Activated CD8-positive, alpha-beta memory T cell treated with anti-CD3 and anti-CD28 coated beads for 4 hours (primary cell): ENCODE results near the gene CTSZ.
"Not testable (repeated sequence)": the region's sequence is repeated elsewhere in the genome, so short reads cannot be mapped to it uniquely, and the experiment has no call there.

Experiments used
- DNase-seq, 2 donors: peaks; one replicate each; pipeline ENCODE4 v3.0.0-alpha.2; 2020; ENCODE audit warnings: low read depth in 2 of 2

CTSZ gene

DNA sequence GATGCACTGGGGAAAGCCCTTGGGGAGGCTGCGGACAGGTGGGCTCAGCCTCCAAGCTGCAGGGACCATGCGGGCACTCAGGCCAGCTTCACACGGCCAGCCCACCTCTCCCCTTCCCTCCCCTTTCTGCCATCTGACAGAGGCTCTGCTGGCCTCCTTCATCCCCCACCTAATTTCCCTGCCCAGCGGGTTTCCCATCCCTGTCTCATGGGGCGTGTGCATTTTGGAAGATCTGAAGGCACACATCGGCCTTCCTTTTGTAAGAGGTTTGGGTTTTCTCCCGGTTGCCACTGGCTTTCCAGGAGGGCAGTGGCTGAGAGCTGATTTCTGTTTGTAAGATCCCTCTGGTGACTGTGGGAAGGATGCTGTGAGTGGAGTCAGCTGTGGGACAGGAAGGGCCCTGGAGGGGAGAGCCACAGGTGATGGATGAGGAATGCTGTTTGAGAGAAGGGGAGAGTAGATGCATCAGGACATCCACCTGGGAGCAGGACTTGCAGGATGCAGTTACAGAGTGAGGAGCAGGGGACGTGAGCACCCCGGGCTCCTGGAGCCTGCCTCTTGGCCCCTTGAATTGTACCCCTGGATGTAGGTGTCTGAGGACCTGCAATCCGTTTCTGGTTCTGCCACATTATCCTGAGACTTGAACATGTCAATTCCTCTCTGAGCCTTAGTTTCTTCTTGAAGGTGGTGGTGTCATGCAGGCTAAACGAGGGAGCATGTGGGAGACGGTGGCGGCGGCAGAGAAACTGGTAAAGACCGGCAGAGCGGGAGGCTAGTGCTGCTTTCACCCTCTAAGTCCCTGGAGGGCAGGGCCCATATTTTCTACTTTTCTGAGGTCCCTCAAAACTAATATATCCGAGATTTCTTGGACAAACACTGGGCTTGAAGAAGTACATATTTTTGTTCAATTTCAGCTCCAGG, 6.2 kb upstream of the CTSZ start:
- DNase-seq, result no peak

DNA sequence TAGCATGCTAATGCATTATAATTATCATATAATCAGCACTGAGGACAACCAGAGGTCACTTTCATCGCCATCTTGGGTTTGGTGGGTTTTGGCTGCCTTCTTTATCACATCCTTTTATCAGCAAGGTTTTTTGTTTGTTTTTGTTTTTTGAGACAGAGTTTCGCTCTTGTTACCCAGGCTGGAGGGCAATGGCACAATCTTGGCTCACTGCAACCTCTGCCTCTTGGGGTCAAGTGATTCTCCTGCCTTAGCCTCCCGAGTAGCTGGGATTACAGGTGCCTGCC, 4.8 kb upstream of the CTSZ start:
- not testable (repeated sequence) for DNase-seq

DNA sequence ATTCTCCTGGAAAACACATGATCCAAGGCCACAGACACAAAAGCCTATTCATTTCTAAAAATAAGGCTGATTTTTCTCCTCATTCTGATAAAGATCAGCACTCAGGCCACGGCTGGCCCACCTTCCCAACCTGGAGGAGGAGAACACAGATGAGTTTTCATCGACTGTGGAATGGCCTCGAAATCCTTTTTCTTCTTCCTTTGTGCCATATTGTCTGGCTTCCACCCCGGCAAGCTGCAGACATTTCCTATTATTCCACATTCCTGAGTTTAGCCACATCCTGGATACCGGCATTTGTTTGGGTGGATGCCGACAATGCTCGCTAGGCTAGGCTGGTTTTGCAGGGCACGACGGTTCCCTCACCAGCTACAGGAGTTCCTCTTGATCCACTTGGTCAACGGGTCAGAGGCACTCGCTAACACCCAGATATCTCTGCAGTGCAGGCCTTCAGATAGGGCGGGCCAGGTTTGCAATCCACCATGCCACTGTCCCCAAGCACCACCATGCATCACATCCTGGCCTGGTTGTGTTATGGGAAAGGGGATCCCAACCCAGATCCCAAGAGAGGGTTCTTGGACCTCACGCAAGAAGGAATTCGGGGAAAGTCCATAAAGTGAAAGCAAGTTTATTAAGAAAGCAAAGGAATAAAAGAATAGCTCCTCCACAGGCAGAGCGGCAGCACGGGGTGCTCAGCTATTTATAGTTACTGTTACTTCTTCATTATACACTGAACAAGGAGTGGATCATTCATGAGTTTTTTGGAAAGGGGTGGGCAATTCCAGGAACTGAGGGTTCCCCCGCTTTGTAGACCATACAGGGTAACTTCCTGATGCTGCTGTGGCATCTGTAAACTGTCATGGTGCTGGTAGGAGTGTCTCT, 4.2 kb upstream of the CTSZ start:
- DNase-seq, result no peak

DNA sequence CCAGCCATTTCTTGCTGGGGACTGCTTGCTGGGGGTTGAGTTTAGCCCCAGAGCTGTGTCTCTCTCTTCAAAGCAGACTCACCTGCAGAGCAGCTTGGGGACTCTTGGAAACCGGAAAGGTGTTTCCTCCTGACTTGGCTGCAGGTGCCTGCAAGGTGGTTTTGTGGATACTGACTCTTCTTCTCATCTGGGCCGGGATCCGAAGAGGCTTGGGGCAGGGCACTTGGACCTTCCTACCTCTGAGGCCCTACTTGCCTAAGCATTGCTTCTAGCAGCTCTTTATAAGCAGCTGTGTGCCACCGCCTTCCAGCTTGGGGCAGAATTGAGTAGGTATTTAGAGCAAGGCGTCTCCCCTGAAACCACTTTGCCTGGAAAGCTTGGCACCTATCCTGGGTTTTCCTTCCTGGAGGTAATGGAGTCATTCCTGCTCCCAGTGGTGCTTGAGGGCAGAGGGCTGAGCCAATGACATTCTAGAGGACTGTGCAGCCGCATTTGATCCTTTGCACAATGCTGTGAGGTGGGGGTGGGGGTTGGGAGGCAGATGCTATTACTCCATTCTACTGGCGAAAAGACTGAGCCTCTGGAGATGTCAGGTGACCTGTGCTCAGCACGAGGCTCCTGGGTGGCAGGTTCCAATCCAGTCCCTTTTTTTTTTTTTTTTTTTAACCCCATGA, 3.4 kb upstream of the CTSZ start:
- DNase-seq, result no peak

DNA sequence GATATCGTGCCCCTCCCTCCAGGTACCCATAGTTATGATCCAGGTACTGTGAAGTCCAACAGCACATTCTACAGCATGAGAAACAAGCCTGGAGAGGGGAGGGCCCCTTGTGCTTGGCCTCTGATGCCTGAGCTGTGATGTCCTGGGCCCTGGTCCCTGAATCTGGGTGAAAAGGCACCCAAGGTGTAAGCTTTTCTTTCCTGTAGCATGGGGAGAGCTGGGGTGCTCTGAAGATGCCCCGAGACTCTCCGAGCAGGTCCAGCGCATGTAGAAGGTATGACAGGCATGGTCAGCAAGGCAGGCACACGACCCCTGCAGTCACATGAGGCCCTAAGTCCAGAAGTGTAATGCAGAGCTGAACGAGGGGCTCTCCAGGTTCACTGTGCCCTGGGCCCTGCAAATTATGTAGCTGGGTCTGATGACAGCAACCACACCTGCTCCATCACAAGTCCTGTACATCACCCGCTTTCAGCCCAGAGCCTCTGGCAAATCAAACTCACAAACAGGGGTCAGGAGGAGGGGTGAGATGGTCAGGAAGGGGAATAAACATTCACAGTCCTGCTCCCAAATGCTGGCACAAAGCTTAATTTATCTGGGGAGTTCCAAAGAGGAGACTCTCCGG, 1.8 kb upstream of the CTSZ start:
- DNase-seq, result no peak

DNA sequence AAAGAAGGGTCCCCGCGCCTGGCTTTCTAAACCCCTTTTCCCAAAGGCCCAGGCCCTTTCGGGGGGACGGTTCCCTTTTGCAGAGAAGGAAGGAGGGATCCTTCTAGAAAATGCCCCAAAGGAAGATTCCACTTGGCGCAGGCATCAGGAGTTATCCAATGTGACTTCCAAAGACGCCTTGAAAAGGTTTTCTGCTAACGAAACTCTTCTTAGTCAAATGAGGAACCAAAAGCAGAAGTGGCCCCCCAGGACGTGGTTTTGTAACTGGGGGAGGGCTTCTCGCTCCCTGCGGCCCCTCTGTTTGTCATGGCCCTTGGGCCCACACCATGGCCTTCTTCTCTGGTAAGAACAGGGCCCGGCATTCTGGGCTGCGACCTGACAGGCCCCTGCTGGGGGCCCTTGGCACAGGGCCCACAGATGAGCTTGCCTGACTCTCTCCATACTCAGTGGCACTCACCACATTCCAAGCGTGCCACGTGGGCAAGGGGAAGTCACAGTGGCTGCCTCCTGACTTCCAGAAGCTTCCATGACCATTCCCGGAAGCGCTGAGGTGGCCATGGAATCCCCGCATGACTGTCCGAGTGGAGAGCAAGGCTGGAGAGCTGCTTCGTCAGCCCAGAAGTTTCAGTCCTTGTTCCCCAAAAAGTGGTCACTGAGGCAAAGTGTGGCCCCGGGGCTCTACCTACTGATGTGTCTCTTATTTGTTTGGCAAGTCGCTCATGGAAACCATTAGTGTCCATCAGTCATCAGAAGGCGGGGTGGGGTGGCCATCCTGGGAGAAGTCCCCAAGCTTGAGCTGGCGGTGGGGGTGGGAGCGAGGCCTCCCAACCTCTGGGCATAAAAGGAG, 834 bp upstream of the CTSZ start:
- DNase-seq, result no peak

DNA sequence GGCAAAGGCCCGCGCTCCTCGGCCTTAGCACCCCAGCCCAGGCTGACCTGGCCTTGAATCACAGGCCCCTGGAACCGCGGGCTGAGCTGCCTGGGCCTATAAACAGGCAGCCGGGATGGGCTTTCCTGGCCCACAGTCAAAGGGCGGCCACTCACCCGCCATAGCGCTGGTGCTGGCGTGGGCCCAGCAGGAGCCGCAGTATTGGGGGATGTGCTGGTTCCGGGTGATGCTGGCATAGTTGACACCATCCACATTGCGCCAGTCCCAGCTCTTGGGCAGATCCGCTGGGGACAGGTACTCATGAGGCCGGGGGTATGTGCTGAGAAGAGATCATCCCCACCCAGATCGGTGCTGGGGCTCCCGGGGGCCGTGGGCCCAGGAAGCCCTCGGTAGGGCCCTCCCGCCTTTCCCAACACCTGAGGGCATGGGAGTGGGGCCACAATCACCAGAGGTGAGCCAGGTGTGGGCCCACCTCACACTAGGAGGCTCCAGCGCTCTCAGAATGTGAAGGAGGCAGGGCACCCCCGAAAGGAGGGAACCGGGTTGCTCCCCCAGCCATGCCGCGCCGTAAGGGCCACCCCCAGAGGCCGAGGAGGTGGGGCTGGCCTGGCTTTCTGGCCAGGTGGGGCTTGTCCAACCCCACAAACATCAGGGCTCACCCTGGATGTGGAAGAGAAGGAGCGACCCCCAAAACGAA, 739 bp downstream of the CTSZ start:
- DNase-seq, result no peak

DNA sequence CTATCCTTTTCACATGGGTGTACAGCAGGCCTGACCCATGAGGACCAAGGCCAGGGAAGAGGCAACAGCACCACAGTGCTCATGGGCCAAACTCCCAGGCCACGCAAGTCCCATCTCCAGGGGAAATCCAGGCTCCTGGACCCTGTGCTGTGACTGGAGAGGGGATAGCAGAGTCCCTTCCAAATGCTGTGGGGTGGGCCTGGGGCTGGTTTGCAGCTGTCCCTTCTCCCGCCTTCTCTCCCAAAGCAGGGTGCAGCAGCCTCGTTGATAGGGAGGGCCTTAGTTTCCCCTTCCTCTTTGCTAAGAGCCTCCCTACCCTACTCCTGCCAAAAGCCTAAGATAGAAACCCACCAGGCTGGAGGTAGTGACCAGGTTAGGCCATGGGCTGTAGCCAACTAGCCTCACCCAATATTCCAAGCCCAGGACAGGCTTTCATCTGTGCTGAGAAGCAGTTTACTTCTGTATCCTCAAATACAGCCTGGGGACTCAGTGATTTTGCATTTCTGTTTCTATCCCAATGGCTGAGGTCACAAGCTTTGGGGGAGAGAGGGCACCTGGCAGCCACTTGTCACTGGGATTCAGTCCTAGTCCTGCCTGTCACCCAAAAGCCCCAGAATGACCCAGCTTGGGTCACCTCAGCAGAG, 1.4 kb downstream of the CTSZ start:
- DNase-seq, result no peak

DNA sequence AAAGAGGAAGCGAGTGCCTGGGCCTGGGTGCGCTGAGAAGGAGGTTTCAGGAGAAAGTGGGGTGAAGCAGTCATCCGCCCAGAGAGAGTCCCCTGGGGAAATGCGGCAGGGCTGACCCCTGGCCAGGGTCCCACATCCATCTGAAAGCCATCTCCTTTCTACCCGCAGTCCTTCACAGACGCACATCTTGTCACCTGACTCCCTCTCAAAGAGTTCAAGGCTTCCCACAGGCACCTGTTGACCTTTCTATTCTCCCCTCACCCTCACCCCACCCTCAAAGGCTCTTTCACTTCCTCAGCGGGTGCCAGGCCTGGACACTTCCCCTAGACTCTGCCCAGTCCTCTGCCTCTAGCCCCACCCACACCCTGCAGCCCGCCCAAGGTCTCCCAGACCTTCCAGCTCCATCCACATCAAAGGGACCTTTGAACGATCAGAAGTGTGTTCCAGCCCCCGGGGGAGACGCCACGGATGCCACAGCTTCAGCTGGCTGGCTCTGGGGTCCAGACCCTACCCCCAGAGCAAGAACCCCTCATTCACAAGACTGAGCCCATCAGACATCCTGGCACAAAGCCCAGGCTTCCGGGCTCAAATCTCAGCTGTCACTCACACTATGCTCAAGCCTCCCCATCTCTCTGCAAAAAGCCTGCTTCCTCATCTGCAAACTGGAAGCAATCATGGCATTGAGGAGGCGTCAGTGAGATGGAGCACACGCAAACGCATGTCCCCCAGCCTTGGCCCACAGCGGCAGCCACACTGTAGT, 2.1 kb downstream of the CTSZ start:
- no peak for DNase-seq

DNA sequence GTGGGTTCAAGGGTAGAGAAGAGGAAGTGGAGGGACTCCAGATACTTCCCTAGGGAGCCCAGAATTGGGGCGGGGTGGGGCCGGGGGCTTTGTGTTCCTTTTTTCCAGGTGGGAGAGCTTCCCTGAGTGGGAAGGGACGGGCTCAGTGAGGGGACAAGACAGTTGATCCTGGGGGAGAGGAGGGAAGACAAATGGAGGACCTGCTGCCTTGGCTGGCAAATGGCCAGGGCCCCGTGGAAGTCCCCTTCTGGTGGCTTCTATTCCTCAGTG, 2.6 kb downstream of the CTSZ start:
- no peak for DNase-seq

DNA sequence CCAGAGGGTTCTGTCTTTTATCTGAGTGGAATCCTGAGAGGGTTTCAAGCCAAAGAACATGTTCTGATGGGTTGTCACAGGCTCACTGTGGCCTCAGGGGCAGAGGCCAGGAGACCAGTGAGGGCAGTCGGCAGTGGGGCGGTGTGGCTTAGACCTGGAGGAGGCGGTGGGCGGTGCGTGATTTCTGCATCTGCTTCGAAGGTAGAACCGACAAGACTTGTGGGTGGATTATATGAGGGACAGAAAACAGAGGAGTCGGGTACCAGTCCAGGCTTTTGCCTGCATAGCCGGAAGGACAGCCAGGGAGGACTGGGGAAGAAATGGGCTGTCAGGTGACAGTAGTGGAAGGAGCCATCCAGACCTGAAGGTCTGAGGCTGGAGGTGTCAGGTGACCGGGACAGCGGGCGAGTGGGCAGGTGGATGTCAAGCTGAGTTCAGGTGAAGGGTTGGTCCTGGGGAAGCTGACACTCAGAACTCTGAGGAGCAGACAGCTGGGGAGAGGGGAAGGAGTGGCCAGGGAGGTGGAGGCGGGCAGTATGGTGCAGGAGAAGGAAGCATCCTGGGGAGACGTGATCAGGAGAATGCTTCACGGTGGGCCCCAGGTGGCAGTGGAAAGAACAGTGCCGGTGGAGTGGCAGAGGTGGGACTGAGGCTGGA, 3.1 kb downstream of the CTSZ start:
- no peak for DNase-seq

DNA sequence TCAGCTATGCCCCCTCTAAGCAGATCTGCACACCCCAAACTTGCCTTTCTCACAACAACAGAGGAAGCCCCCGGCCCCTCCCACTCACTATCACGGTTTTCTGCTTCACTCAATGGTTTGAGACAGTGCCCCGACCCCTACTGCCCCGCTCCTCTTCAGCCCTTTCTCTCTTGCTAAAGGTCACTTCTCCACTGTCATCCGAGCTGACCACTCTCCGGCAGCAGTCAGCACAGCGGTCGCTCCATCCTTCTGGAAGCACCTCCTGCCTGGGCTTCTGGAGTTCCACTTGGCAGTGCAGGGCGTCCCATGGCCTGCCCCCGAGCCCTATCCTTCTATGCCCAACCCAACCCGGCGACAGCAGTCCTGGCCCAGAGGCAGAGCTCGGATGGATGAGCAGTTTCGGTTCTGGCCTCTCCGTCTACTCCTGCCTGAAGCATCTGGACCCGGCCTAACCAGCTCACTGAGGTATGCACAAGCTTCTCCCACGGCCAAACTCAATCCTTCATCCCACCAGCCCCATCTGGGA, 4.1 kb downstream of the CTSZ start:
- DNase-seq, result no peak

DNA sequence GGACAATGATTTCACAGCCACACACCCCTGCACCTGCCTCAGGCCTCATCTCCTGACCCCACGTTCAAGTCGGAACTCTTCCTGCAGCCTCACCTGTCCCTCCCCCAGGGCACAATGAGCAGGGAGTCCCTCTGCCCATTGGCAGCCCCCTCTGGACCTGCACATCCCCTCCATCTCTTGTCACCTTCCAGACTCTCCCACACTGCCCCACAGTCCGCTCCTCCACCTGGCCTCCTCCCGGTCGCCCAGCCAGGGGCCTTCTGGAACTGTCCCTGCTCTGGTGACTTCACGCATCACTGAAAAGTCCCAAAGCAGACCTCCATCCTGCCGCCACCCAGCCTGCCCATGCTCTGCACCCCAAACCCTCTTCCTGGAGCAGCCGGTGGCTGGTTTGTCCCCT, 4.7 kb downstream of the CTSZ start:
- no peak for DNase-seq

DNA sequence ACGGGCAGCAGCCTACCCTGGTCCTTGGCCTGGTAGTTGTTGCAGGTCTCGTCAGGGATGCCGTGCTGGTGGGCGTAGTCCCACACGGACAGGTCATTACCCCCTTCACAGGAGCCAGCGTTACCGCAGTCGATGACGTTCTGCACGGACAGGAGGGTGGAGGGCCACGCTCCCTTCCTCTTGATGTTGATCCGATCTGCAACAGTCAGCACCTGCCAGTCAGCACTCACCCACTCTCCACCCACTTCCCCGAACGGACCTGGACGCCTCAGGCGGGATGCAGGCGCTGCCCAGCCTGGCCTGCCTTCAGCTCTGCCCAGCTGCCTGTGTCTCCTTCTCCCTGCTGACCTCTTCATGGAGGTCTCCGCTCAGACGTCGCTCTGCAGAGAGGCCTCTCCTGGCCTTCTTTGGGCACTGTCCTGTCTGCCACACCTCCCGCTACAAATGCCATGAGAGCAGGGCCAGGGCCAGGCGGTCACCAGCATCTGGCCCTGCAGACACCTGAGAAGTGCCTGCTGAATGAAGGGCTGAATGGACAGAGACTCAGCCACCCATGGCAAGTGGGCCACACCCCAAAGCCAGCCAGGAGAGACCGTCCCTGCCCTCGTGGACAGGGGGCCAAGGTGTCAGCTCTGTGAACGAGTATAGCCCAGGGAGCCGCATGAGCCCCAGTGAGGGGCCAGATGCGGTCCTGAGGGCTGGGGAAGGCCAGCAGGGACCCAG, 5.4 kb downstream of the CTSZ start:
- DNase-seq, result no peak

DNA sequence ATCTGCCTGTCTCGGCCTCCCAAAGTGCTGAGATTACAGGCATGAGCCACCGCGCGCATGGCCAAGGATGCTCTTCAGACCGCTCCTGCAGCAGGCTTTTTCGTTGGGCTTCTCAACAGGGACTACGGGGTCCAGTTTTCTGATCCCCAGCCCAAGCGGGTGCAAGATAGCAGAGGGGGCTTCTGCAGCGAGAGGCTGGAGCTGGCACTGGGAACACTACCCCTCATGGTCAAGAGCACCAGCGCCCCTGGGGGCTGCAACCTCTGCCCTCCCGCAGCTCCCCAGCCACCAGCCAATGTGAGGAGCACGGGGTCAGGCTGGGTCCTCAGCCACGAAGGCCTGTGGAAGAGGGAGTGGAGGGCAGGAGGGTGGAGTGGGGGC, 6.0 kb downstream of the CTSZ start:
- no peak for DNase-seq

DNA sequence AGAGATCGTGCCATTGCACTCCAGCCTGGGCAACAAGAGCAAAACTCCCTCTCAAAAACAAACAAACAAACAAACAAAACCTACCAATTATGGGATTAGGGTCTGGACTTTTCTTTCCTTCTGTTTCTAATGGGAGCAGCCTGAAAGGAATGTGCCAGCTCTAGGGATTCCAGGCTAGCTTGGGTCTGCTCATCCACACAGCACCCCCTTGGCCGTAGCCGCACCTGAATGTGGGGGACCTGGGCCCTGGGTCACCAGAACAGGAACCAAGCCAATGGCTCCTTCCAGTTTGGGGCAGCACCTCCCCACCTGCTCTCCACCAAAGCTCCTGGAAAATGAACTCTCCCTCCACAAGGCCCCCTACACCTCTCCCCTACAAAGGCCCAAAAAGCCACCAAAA, 6.7 kb downstream of the CTSZ start:
- DNase-seq, result no peak

DNA sequence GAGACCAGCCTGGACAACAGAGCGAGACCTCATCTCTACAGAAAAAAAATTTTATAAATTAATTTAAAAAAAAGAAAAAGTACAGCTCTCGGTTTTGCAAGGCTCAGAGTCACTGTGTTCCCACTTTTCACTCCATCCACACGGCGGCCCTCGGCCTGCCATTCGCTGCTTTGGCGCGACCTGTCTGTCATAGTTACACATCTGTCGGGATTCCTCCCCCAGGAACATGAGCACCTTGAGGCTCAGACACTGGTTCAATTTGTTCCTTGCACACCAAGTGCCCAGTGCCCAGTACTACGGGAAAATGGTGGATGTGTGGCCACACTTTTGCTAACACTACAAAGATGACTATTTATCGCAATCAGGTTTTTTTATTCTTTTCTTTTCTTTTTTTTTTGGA, 8.4 kb downstream of the CTSZ start:
- no peak for DNase-seq

DNA sequence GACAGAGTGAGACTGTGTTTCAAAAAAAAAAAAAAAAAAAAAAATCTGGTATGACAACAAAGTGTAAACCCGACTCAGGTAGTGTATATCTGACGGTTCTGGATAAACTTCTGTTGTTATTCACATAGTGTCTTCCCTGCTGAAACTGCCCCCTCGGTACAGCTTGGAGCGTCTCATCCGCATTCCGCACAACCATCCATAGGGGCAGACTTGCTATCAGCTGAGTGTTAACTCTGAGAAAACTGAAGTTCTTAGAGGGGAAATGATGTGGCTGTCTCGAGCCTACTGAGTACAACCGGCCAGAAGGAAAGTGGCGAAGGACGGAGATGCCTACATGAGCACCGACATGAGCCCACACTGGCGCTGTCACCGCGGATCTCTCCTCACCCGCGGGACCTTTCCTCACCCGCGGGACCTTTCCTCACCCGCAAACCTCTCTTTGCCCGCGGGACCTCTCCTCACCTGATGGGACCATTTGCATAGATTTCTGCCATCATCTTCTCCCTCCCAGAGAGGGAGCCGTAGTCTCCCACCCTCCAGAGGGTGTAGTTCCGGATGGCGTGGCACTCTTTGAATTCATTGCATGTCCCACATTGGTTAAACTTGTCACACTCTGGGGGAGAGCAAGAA, 9.8 kb downstream of the CTSZ start:
- no peak for DNase-seq
